NCI-H146 treated with DMSO at 0.1 percent for 48 hours (cell line): ENCODE measurements around the gene UGT1A10.
"Not testable (repeated sequence)": the region's sequence is repeated elsewhere in the genome, so short reads cannot be mapped to it uniquely, and the experiment has no call there.

Experiments
- DNase-seq: peaks from one replicate; lab custom pipeline; 2025; ENCODE audit not compliant: unreplicated experiment; lab: John Stamatoyannopoulos, UW

UGT1A10 gene

GRCh38 chr2:233736868-233737653 is 100.8 kb downstream of the UGT1A10 start:
- DNase-seq, result not testable (repeated sequence)

DNA sequence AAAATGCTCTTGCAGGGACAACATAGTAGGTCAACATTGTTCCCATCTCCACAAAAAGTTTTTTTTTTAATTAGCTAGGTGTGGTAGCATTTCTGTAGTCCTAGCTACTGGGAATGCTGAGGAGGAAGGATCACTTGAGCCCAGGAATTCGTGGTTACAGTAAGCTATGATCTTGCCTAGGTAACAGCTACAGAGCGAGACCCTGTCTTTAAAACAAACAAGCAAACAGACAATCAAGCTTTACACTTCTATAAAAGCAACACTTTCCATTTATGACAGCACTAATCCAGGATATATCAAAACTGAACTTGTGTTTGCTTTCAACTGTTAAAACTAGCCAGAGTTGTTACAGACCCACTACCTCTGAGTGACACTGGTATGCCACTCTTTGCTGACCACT is 104.6 kb downstream of the UGT1A10 start:
- no peak for DNase-seq

DNA sequence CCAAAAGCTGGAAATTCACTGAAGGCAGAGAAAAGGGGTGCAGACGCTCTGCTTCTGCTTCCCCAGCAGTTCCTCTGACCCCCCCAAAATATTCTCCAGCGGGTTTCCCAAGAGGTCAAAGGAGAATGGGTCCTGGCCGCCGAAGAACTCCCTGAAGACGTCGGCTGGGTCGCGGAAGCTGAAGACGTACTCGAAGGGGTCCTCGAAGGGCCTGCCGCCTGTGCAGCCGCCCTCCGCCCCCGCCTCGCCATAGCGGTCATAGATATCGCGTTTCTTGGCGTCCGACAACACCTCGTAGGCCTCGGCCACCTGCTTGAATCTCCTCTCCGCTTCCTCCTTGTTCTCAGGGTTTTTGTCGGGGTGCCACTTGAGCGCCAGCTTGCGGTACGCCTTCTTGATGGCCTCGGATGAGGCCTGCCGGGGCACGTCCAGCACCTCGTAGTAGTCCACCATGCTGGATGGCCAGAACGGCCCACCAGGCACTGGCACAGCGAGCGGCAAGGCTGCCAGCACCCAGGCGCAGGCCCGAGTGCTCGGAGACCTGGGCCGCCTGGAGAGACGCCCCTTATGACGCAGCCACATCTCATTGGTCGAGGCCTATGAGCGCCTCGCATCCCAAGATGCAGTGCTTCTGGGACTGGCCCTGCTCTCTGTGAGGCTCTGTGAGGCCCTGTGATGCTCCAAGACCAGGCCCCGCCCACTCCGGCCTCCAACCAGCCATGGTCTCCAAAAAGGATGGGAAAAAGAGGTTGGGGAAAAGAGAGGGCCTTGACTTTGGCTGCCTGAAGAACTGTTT is 107.4 kb downstream of the UGT1A10 start:
- DNase-seq, result no peak

- DNase-seq, result no peak
Observed at GRCh38 chr2:233745073-233745755, 109.0 kb downstream of the UGT1A10 start.

GRCh38 chr2:233745838-233746237 is 109.6 kb downstream of the UGT1A10 start:
- not testable (repeated sequence) for DNase-seq

- no peak for DNase-seq
Observed at GRCh38 chr2:233746475-233747282, 110.4 kb downstream of the UGT1A10 start.

DNA sequence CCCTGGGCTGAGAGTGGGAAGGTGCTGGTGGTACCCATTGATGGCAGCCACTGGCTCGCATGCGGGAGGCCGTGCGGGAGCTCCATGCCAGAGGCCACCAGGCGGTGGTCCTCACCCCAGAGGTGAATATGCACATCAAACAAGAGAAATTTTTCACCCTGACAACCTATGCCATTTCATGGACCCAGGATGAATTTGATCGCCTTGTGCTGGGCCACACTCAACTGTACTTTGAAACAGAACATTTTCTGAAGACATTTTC is 111.0 kb downstream of the UGT1A10 start:
- no peak for DNase-seq

DNA sequence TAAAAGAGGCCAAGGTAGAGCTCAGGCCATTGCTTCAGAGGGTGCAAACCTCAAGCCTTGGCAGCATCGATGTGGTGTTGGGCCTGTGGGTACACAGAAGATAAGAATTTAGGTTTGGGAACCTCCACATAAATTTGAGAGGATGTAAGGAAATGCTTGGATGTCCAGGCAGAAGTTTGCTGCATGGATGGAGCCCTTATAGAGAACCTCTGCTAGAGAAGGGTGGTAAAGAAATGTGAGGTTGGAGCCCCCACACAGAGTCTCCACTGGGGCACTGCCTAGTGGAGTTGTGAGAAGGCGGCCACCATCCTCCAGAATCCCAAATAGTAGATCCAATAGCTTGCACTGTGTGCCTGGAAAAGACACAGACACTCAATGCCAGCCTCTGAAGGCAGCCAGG is 114.4 kb downstream of the UGT1A10 start:
- DNase-seq, result not testable (repeated sequence)

GRCh38 chr2:233751212-233752009 is 115.2 kb downstream of the UGT1A10 start:
- not testable (repeated sequence) for DNase-seq

DNA sequence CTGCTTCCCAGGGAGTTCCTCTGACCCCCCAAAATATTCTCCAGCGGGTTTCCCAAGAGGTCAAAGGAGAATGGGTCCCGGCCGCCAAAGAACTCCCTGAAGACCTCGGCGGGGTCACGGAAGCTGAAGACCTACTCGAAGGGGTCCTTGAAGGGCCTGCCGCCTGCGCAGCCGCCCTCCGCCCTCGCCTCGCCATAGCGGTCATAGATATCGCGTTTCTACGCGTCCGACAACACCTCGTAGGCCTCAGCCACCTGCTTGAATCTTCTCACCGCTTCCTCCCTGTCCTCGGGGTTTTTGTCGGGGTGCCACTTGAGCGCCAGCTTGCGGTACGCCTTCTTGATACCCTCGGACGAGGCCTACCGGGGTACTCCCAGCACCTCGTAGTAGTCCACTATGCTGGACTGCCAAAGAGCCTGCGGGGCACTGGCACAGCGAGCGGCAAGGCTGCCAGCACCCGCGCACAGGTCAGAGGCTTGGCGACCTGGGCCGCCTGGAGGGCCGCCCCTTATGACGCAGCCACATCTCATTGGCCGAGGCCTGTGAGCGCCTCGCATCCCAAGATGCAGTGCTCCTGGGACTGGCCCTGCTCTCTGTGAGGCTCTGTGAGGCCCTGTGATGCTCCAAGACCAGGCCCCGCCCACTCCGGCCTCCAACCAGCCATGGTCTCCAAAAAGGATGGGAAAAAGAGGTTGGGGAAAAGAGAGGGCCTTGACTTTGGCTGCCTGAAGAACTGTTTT is 118.8 kb downstream of the UGT1A10 start:
- no peak for DNase-seq

- DNase-seq, result no peak
Observed at GRCh38 chr2:233756429-233757081, 120.3 kb downstream of the UGT1A10 start.

- DNase-seq, result no peak
Observed at GRCh38 chr2:233758141-233758540, 121.9 kb downstream of the UGT1A10 start.

GRCh38 chr2:233758849-233759248 is 122.6 kb downstream of the UGT1A10 start:
- DNase-seq, result no peak

- no peak for DNase-seq
Observed at GRCh38 chr2:233760043-233760442, 123.8 kb downstream of the UGT1A10 start, which contains the start of gene UGT1A1. UGT1A1 (plus strand) TSS chr2:233760270; CDS start chr2:233760288, 18 bp downstream.

DNA sequence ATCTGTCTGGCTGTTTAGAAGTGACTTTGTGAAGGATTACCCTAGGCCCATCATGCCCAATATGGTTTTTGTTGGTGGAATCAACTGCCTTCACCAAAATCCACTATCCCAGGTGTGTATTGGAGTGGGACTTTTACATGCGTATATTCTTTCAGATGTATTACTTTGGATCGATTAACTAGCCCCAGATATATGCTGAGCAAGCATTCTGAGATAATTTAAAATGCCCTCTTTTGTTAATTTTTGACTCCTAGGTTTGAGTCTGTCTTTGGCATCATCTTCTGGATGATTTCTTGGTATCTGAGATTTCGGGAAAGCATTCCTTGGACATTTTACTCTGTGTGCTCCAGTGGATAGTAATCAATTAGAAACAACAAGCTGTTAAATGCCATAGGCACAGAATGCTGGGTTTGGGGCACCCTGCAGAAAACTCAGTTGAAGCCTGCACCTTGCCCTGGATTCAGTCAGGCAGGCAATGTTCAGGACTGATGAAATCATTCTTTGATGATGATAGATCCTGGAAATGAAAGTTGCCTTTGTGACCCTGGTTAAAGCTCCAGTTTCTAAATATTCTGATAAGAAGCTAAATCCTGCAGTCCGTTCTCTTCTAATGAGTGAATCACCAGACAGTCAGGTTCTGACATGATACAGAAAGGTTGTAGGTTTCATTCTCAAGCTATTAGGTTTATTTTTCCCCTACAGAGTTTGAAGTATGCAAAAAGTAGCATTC is 125.0 kb downstream of the UGT1A10 start:
- no peak for DNase-seq

DNA sequence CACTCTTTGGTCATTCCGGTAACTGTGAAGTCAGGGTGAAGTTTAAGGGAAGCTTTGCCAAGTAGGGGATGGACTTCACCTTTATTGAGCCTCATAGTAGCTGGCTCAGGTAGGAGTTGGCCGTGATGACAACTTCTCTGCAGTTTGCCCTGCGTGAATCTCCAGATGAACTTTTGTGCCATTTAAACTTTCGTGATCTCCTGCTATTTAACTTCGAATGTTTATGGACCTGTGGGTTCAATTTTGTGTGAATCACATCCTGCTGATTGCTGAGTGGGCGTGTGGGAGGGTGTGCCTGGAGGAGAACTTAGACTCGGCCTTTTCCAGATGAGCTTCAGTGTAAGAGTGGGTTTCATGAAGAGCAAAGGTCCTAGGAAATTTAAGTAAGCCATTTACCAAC is 128.0 kb downstream of the UGT1A10 start:
- DNase-seq, result no peak

- DNase-seq, result no peak
Observed at GRCh38 chr2:233764761-233765160, 128.5 kb downstream of the UGT1A10 start.

DNA sequence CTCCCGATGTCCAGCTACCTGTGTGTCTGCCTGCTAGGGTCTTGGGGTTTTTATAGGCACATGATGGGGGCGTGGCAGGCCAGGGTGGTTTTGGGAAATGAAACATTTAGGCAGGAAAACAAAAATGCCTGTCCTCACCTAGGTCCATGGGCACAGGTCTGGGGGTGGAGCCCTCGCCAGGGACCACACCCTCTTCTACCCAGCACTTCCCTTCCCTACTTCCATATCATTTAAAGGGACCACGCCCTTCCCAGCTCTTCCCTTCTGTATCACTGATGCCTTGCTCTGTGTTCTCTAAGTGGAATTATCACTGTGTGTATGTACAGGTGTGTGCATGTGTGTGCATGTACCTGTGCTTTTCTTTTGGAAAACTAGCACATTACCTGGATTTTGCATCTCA is 130.2 kb downstream of the UGT1A10 start:
- DNase-seq, result no peak
